Measurements from ENCODE around the gene TMED7.
A peak's percentile ranks its signal among the peaks of the same experiment; 100 is the strongest.
"Not testable (repeated sequence)": the region's sequence is repeated elsewhere in the genome, so short reads cannot be mapped to it uniquely, and the experiment has no call there.

Gene TMED7

DNA sequence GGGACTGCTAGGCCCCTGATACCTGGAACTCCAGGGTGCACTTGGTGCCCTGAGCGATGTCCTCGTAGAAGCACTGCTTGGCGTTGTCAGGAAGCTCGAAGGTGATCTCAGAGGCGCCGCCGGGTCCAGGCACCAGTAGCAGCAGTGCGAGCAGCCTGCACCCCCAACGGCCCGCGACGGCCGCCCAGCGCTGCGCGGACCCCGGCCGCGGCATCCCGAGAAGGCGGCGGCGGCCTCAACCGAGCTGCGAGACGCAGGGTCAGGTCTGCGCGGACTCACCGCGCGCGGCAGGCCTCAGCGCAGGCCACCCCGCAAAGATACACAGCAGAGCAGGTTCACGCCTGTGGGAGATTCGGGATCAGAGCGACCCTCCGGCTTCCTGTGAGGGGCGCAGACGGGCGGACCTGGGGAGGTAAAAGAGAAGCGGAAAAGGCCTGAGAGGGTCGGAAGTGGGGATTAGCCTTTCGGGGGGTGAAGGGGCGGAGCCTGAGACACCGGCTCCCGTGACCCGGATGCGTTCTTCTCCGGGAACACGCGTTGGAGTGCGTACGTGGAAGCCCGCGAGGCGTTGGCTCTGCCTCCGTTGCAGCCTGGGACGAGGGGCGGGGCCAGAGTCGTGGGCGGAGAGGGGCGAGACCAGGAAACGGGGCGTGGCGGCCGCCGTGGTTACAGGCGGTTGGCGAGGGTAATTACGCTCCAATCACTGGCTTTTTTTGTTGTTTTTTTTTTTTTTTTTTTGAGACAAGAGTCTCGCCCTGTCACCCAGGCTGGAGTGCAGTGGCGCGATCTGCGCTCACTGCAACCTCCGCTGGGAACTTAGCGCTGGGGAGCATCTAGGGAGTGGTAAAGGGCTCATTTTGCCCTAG lies at the start of gene TMED7:
TSS of gene TMED7 (minus strand) at position 458 of the 866 bp plus-strand sequence. CDS start at position 214, 244 bp downstream.
- DNase-seq: peak; percentile 97

DNA sequence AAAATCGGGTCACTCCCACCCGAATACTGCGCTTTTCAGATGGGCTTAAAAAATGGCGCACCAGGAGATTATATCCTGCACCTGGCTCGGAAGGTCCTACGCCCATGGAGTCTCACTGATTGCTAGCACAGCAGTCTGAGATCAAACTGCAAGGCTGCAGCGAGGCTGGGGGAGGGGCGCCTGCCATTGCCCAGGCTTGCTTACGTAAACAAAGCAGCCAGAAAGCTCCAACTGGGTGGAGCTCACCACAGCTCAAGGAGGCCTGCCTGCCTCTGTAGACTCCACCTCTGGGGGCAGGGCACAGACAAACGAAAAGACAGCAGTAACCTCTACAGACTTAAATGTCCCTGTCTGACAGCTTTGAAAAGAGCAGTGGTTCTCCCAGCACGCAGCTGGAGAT lies 48.9 kb upstream of the TMED7 start:
- not testable (repeated sequence) for DNase-seq

DNA sequence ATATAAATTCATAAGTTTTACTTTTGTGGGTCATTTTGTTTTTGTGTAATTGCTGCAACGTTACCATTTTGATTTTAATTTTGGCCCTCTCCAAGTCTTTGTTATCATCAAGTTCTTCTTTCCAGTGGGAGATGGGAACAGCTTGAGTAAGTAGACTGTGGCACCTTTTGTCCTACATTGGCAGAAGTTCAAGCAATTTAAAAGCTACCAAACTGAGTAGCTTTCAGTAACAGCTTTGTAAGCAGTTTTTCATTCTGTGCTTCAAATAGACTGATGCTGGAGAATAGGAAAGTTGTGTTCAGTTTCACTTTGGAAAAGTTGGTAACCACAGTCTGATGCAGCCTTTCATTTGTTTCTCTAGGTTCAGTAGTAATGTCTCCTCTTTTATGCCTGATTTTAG lies 47.8 kb upstream of the TMED7 start:
- DNase-seq: no peak

DNA sequence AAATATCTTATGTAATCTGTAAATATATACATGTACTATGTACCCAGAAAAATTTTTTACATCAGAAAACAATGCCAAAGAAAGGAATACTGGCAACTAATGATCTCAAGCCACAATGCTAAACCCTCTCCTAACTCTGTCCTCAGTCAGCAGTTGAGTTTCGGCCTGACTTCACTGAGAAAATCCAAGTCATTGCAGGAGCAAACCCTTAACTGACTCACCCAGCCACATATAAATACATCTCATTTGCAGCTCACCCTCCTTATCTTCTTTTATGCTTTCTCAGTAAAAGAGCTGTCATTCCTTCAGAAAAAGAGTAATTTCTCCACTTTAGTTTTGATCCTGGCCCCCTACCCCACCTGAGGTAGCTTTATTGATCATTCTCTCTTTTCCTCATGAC lies 46.1 kb upstream of the TMED7 start:
- no peak for DNase-seq

GRCh38 chr5:115666023-115666422 lies 40.2 kb upstream of the TMED7 start:
- DNase-seq: no peak

GRCh38 chr5:115661563-115661962 lies 35.7 kb upstream of the TMED7 start:
- DNase-seq: no peak

- no peak for DNase-seq
These were observed 35.3 kb upstream of the TMED7 start for GRCh38 chr5:115661101-115661500.

- DNase-seq: no peak
These were observed 32.0 kb upstream of the TMED7 start for GRCh38 chr5:115657881-115658233.

GRCh38 chr5:115657125-115657880 lies 31.5 kb upstream of the TMED7 start:
- DNase-seq: no peak

DNA sequence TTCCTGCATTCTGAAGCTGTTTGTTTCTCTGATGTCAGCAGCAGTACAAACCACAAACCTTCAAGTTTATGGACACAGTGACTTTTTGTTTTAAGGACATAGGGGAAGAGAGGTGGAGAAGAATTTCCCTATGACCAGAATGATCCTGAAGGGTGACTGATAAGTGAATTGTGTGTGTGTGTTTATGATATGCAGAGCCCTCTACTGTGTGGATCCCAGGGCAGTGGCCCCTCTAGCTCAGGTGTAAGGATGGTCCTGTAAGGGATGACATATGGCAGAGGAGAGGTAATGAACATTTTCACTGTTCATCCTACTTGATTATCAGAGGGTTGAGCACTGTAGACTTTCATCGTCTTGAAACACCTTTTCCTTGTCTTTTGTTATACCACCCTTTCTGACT lies 30.6 kb upstream of the TMED7 start:
- no peak for DNase-seq

DNA sequence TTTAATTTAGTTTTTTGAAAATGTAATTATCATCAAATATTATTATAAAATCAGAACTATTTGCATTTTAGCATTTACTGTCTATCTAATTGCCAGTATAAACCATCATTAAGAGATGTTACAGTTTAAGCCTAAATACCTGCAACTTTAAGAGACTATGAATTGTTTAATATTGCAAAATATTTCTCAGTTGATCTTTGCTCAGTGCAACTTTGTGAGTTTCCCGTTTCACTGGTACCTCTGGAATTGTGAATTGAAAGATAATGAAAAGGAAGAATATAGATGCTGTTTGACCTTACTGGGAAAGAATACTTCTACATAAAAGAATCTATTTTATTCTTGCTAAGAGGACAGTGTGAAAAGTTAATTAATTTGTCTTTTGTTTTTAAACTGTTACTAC lies 30.2 kb upstream of the TMED7 start:
- no peak for DNase-seq

- no peak for DNase-seq
These were observed 23.7 kb upstream of the TMED7 start for GRCh38 chr5:115649541-115649940.

DNA sequence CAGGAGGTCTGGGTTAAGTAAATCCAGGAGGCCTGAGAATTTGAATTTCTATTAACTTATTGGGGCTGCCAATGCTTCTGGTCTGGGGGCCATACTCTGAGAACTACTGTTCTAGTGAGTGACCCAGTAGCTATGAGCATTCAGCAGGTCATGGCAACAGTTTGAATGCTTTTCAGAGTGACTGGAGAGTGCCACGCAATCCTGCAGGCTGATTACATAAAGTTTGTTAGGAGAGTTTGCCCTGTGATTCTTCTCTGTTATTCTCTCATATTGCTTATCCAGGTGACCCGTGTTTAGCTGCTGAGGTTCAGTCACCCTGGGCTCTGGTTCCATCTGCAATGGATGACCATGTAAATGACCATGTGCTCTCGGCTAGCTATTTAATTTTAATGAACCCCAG lies 22.2 kb upstream of the TMED7 start:
- DNase-seq: no peak

GRCh38 chr5:115645386-115645785 lies 19.6 kb upstream of the TMED7 start:
- DNase-seq: not testable (repeated sequence)

DNA sequence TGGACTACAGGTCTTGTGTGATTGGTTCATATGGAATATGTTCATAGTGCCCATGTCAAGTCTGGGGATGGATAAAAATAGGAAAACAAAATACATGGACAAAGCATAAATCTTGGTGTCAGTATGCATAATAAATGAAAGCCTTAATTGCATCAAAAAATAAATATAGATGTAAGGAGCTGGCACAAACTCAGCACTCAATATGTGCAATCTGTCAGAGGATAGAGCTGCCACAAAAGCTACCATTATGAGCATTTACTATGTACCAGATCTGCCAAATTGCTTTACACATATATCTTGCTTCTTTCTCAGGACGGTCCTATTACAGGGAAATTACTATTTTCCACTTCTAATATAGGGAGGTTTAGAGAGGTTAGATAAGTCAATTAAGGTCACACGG lies 18.2 kb upstream of the TMED7 start:
- no peak for DNase-seq

- DNase-seq: no peak
These were observed 16.1 kb upstream of the TMED7 start for GRCh38 chr5:115641948-115642347.

- DNase-seq: no peak
These were observed 14.4 kb upstream of the TMED7 start for GRCh38 chr5:115640274-115640673.

DNA sequence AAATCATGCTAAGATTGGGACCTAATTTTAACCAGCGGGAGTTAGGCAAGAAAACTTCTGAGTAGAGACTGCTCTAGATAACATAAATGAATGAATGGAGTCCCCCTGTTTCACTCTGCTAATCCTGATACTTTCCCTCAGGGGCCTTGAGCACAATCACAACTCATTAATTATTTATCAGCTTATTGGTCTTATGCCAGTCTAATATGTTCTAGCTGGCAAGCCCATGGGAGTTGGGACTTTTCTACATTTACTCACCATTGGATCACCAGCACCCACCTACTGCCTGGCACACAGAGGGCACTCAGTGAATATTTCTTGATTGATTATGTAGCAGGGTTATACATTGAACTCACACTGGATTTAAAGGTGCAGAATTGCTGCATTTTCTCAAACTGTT lies 13.5 kb upstream of the TMED7 start:
- peak; percentile 27 for DNase-seq

DNA sequence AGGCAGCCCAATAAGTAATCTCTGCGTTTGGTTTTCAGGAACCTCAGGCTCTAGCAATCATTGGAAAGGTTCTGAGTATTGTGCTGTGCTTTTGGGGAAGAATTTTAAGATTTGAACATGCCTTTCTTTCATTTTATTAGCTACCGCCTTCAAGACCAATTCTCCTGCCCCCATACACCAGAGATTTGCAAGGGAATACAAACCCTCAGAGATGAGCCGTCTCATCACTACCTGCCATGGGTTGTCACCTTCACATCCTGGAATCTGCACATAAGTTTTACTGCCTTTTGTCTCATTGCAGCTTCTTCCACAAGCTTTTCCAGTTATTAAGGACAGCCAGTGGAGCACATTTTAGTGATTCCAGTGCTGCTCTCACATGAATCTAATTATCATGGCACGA lies 11.7 kb upstream of the TMED7 start:
- DNase-seq: no peak

- DNase-seq: no peak
These were observed 10.2 kb upstream of the TMED7 start for GRCh38 chr5:115636008-115636407.

DNA sequence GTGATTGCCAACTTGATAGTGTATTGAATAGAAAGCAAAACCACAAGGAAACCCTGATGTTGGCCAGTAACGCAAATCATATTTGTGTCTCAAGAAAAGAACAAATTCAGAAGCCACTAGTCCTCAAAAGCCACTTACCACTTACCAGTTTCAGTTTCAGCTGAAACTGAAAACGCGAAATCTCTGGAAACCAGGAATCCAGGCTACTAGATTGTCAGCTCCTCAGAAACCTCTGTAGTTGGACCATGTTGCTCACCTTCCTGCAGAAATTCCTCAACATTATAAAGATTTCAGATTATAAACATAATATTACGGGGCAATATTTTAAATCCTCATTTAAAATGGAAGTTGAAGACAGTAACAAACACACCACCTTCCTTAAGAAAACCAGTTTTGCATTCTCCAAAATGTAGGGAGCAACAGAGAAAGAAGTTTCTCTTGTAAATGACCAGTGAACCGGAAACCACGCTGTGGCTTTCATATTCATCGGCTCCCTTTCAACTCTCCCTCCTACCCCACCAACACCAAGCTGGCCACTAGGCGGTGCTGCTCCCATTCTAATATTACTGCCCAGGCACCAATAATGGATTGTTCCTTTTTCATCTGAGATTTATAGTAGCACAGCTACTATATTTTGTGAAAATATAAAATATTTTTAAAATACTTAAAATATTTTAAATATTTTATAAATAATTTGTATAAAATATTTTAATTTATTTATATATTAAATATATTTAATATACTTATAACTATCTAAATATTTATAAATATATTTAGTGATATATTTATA lies 8.7 kb upstream of the TMED7 start:
- peak; percentile 81 for DNase-seq

- DNase-seq: no peak
These were observed 4.1 kb upstream of the TMED7 start for GRCh38 chr5:115629903-115630302.

GRCh38 chr5:115627295-115627865 lies 1.5 kb upstream of the TMED7 start:
- no peak for DNase-seq

Measured in COR-L47 (cell line).